Bronchus fibroblast of lung (primary cell): ENCODE results near the gene PSMB8. TPM values are rescaled to one million over a fixed set of nuclear protein-coding genes. Genes with fewer than 3 reads are reported as not detected.

Experiments used
- total RNA-seq: library from RNA; depleted of rRNA; stranded (reverse); fragments of >200 nt; gene quantifications from 2 replicates; pipeline ENCODE4 v1.2.3, GENCODE V29; 2015

Gene PSMB8
- total RNA-seq, result 24.9 and 26.2 TPM in 2 replicates

GRCh38 chr6:32843979-32844838 is at the start of gene PSMB8:
Gene PSMB8, minus strand, starts transcription at chr6:32844047. Its CDS starts 51 bp downstream, at chr6:32843996.

GRCh38 chr6:32853541-32854375 is 9.9 kb upstream of the PSMB8 start, which contains the start of the genes PSMB9 and TAP1:
Gene PSMB9, plus strand, starts transcription at chr6:32854192. Its CDS starts 38 bp downstream, at chr6:32854230.
Gene TAP1, minus strand, starts transcription at chr6:32853704. Its CDS starts 68 bp downstream, at chr6:32853636.

GRCh38 chr6:32838114-32838958 is 5.5 kb downstream of the PSMB8 start, which contains the start of gene TAP2:
Gene TAP2, minus strand, starts transcription at chr6:32838739. Its CDS starts 506 bp downstream, at chr6:32838233.

DNA sequence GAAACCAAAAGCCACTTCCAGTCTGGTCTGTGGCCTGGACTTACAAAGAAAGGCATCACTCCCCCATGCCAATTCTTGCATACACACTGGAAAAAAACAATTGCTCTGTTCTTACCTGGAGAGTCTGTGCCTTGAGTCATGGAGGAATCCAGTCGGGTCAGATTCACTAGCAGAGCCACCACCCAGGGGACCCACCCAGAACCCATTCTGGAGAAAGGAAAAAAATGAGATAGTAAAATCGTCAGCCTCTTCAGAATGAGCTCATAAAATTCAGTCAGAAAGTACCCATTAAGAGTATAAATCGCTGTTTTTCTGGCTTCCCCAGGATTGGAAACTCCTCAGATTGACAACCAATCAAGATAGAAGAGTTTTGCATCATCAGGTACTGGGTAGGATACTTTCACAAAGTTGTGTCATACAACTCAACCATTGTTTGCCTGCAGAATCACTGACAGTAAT is 27.1 kb downstream of the PSMB8 start, which contains the start of gene HLA-DOB:
Gene HLA-DOB, minus strand, starts transcription at position 257 of the 459 bp plus-strand sequence. Its CDS starts 51 bp downstream, at position 206.

Other genes with a start within 250 kb of the PSMB8 start
- not detected in 2 replicates for gene HLA-DQA1, start 206.6 kb downstream of the PSMB8 start, total RNA-seq
- not detected in 2 replicates for gene HLA-DQB1, start 177.4 kb downstream of the PSMB8 start, total RNA-seq
- not detected in 2 replicates for gene HLA-DQA2, start 102.7 kb downstream of the PSMB8 start, total RNA-seq
- not detected in 2 replicates for gene HLA-DQB2, start 80.5 kb downstream of the PSMB8 start, total RNA-seq
- 0.30 and 0.84 TPM in 2 replicates for gene HLA-DOB, start 27.0 kb downstream of the PSMB8 start, total RNA-seq
- gene TAP2, start 5.3 kb downstream of the PSMB8 start, total RNA-seq, result 5.4 and 7.2 TPM in 2 replicates
- 16.8 and 19.0 TPM in 2 replicates for gene TAP1, start 9.7 kb upstream of the PSMB8 start, total RNA-seq
- 4.2 and 4.9 TPM in 2 replicates for gene PSMB9, start 10.1 kb upstream of the PSMB8 start, total RNA-seq
- gene HLA-DMB, start 97.0 kb upstream of the PSMB8 start, total RNA-seq, result not detected in 2 replicates
- 2.7 and 3.4 TPM in 2 replicates for gene HLA-DMA, start 109.0 kb upstream of the PSMB8 start, total RNA-seq
- 85.8 and 87.9 TPM in 2 replicates for gene BRD2, start 124.5 kb upstream of the PSMB8 start, total RNA-seq
- gene HLA-DOA, start 165.5 kb upstream of the PSMB8 start, total RNA-seq, result not detected in 2 replicates
- 0.50 TPM in 1 of 2 replicates, not detected in the other for gene HLA-DPA1, start 229.6 kb upstream of the PSMB8 start, total RNA-seq
- gene HLA-DPB1, start 231.9 kb upstream of the PSMB8 start, total RNA-seq, result 4.0 TPM in 1 of 2 replicates, not detected in the other